Activated CD4-positive, CD25-positive, alpha-beta regulatory T cell (primary cell): ENCODE results near the gene B4GALNT4.
"Not testable (repeated sequence)": the region's sequence is repeated elsewhere in the genome, so short reads cannot be mapped to it uniquely, and the experiment has no call there.

Source experiments
- DNase-seq, 4 experiments: peaks; one replicate each; lab custom pipeline; 2025; lab: John Stamatoyannopoulos, UW

The B4GALNT4 gene

GRCh38 chr11:422249-422656, 53.0 kb downstream of the B4GALNT4 start:
- no peak for DNase-seq

- DNase-seq, result no peak
These were observed 54.9 kb downstream of the B4GALNT4 start for GRCh38 chr11:424232-424631.

- DNase-seq, result not testable (repeated sequence)
These were observed 55.5 kb downstream of the B4GALNT4 start for GRCh38 chr11:424766-425165.

- DNase-seq, result no peak
These were observed 56.0 kb downstream of the B4GALNT4 start for GRCh38 chr11:425301-425700.

- no peak for DNase-seq
These were observed 57.6 kb downstream of the B4GALNT4 start for GRCh38 chr11:426851-427250.

- DNase-seq, result no peak
These were observed 59.0 kb downstream of the B4GALNT4 start for GRCh38 chr11:428295-428694.

- no peak for DNase-seq
These were observed 60.1 kb downstream of the B4GALNT4 start for GRCh38 chr11:429391-429790.

- DNase-seq, result no peak
These were observed 60.7 kb downstream of the B4GALNT4 start for GRCh38 chr11:429931-430456.
